ENCODE data around the gene NFATC3.

GRCh38 chr16:68062910-68063393, 22.2 kb upstream of the NFATC3 start:
- TF ChIP-seq CTCF (IDR thresholded peaks at IDR 0.05) (no peak), POLR2A (IDR thresholded peaks at IDR 0.05) (no peak)

Measured in heart left ventricle (tissue), 13 donors.